GM12878 (cell line): ENCODE data around the gene CDC25A. TPM values are rescaled to one million over a fixed set of nuclear protein-coding genes. Genes with fewer than 3 reads are reported as not detected.

ENCODE experiments used
- ASH2L ChIP-seq: fragments of 300-600, 200-600 bp; sonication (generic); IDR thresholded peaks from 2 replicates; pipeline ENCODE4 v1.6.1; 2017; ENCODE audit warnings: low read depth, mild to moderate bottlenecking, borderline replicate concordance
- FOS ChIP-seq: IDR thresholded peaks from 3 replicates; pipeline ENCODE4 v1.6.1; 2011; ENCODE audit warnings: borderline replicate concordance; ENCODE audit not compliant: insufficient read length; ENCODE audit errors: extremely low read depth
- MTA3 ChIP-seq: IDR thresholded peaks from 2 replicates; pipeline ENCODE4 v1.6.1; 2012; ENCODE audit warnings: low read length, inconsistent platforms, borderline replicate concordance
- MXI1 ChIP-seq: fragments of 150-350 bp; IDR thresholded peaks from 2 replicates; pipeline ENCODE4 v1.6.1; 2011; ENCODE audit warnings: low read depth, mild to moderate bottlenecking, inconsistent platforms, low read length, improper control_type of control experiment
- NKRF ChIP-seq: fragments of 450-650 bp; conservative IDR thresholded peaks from 2 replicates; pipeline ENCODE4 v1.6.1; 2017; ENCODE audit warnings: mild to moderate bottlenecking, moderate library complexity
- NR2F1 ChIP-seq: fragments of 450-650 bp; conservative IDR thresholded peaks from 2 replicates; pipeline ENCODE4 v1.6.1; 2017; ENCODE audit warnings: mild to moderate bottlenecking
- SRF ChIP-seq, 2 experiments: IDR thresholded peaks; 2 replicates each; pipeline ENCODE4 v1.6.1; 2011; ENCODE audit warnings: low read depth in 2 of 2, low read length in 2 of 2, mild to moderate bottlenecking in 1 of 2, moderate library complexity in 1 of 2
- ZBTB11 ChIP-seq: fragments of 450-650 bp; formaldehyde crosslinking; IDR thresholded peaks from 2 replicates; pipeline ENCODE4 v1.5.0; 2022; ENCODE audit warnings: mild to moderate bottlenecking, missing genetic modification characterization
- polyA plus RNA-seq, 11 experiments: library from polyadenylated mRNA; depleted of rRNA in 4 of 11; unstranded in 6 of 11; stranded (reverse) in 5 of 11; fragments of >200 nt; fragmentation: Nextera tagmentation in 4 of 11; fragmentation: Illumina TruSeq in 1 of 11; extraction: Ambion mirVana in 4 of 11; extraction: Trizol in 1 of 11; gene quantifications; 1 replicate in 1 of 11; 2 replicates in 10 of 11; pipeline versions ENCODE4 v1.2.1 to v1.2.3, GENCODE V29; 2011 to 2016; ENCODE audit warnings: inconsistent platforms in 2 of 11, missing spikeins in 2 of 11, low read depth in 1 of 11
- total RNA-seq, 4 experiments: library from RNA; depleted of rRNA in 3 of 4; stranded (reverse); fragments of >200 nt in 3 of 4; fragmentation: Illumina TruSeq in 1 of 4; extraction: Trizol in 1 of 4; gene quantifications; 2 replicates each; pipeline versions ENCODE4 v1.2.1 to v1.2.3, GENCODE V29; 2013 to 2021

Gene CDC25A
- total and polyA plus RNA-seq, 10 of the 15 experiments (the other 5 are each of a cell fraction or from before 2014, with no cell fraction given): 2.9 to 36.6 (median 26.9) TPM

GRCh38 chr3:48215466-48215865 lies 27.2 kb upstream of the CDC25A start (continued):
- TF ChIP-seq NKRF (no peak), ZBTB11 (CRISPR knock-in tag) (no peak), MXI1 (no peak), NR2F1 (no peak), ASH2L (no peak), MTA3 (no peak), FOS (no peak), SRF (IDR thresholded peaks at IDR 0.05; ENCODE audit: low read depth in 2 of 2, low read length in 2 of 2) (no peak)
